Measurements from ENCODE around the gene CRHR1.

The CRHR1 gene

GRCh38 chr17:45869676-45870341 is 85.7 kb downstream of the CRHR1 start:
- DNase-seq (ENCODE audit: low spot score): no peak

GRCh38 chr17:45870342-45870974 is 86.3 kb downstream of the CRHR1 start:
- no peak for DNase-seq (ENCODE audit: low spot score)

GRCh38 chr17:45871718-45872117 is 87.6 kb downstream of the CRHR1 start:
- DNase-seq (ENCODE audit: low spot score): no peak

GRCh38 chr17:45873728-45874127 is 89.6 kb downstream of the CRHR1 start:
- DNase-seq (ENCODE audit: low spot score): no peak

GRCh38 chr17:45874151-45874550 is 90.0 kb downstream of the CRHR1 start:
- no peak for DNase-seq (ENCODE audit: low spot score)

GRCh38 chr17:45876539-45876938 is 92.4 kb downstream of the CRHR1 start:
- DNase-seq (ENCODE audit: low spot score): no peak

GRCh38 chr17:45877467-45877866 is 93.3 kb downstream of the CRHR1 start:
- no peak for DNase-seq (ENCODE audit: low spot score)

GRCh38 chr17:45883063-45883462 is 98.9 kb downstream of the CRHR1 start:
- no peak for DNase-seq (ENCODE audit: low spot score)

Data from LoVo (cell line).